Activated CD4-positive, alpha-beta T cell treated with anti-CD3 and anti-CD28 coated beads for 4 hours (primary cell): ENCODE results near the gene ZER1.

Experiments used
- DNase-seq, 2 donors: peaks; one replicate each; pipeline ENCODE4 v3.0.0-alpha.2; 2020

Gene ZER1

DNA sequence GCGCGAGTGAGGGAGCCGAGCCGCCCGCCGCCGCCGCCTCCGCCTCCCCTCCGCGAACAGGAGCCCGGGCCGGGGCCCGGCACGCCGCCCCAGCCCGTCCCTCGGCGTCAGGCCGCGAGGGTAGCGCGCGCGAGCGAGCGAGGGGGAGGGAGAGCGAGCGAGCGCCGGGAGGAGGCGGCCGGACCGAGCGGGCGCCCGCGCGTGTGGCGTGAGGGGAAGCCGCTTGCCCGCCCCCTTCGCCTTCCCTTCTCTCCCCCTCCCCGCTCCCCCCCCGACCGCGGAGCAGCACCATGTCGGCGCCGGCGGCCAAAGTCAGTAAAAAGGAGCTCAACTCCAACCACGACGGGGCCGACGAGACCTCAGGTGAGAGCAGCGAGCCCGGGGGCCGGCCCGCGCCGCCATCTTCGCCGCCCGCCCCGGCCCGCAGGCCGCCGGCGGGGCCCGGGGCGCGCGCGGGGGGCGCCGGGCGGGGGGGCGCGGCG, 82.4 kb downstream of the ZER1 start:
- DNase-seq, result peak in 1 of 2 donors; percentile 55

DNA sequence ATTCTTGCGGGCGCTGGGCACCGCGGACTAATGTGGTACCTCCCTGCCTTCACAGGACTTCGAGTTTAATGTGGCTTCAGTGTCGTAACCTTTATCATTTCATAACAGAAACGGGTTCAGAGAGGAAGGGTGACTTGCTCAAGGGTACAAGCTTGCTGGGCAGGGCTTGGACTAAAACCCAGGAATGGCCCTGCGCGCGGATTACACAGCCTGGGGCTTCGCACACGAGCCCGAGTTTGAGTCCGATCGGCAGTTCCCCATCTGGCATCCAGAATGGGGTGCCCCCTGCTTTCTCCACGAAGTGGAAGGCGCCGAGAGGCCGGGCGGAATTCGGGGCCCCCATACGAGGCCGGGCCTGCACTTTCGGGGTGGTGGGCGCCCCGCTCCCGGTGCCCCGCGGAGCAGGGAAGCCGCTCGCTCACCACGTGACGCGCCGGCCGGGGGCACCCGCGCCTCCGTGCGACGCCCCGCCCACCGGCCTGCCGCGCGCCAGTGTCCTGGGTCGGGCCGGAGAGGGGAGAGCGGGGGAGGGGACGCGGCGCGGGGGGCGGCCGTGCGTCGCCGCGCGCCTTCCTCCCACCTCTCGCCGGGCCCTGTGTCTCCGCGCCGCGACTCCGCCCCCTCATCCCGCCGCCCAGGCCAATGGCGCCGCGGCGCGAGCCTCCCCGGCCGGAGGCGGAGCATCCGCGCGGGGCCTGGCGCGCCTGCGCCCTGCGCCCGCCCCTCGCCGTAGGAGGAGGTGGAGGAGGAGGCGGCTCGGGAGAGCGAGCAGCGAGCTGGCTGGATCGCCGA, 83.0 kb downstream of the ZER1 start, which contains the start of gene SET:
Gene SET, plus strand, starts transcription at position 722 of the 792 bp plus-strand sequence. CDS start 361 bp downstream, outside the sequence.
- DNase-seq, result peak; percentile 90 to 93

- DNase-seq, result no peak
These were observed 84.3 kb downstream of the ZER1 start for GRCh38 chr9:128687453-128687852.

- DNase-seq, result peak; percentile 39 to 43
These were observed 85.9 kb downstream of the ZER1 start for GRCh38 chr9:128685636-128686489.

GRCh38 chr9:128684325-128685199, 87.2 kb downstream of the ZER1 start:
- peak; percentile 65 to 70 for DNase-seq

DNA sequence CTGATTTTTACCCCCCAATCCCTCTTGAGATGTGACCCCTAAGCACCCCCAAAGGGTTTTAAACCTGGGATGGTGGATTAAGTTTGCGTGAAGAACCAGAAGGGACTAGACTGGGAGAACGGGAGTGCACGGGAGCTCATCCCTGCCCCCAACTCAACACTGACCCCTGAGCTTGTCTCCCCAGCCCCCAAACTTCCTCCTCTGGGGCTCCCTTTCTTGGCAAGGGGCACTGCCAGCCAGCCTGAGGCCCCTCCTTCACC, 87.7 kb downstream of the ZER1 start:
- no peak for DNase-seq

DNA sequence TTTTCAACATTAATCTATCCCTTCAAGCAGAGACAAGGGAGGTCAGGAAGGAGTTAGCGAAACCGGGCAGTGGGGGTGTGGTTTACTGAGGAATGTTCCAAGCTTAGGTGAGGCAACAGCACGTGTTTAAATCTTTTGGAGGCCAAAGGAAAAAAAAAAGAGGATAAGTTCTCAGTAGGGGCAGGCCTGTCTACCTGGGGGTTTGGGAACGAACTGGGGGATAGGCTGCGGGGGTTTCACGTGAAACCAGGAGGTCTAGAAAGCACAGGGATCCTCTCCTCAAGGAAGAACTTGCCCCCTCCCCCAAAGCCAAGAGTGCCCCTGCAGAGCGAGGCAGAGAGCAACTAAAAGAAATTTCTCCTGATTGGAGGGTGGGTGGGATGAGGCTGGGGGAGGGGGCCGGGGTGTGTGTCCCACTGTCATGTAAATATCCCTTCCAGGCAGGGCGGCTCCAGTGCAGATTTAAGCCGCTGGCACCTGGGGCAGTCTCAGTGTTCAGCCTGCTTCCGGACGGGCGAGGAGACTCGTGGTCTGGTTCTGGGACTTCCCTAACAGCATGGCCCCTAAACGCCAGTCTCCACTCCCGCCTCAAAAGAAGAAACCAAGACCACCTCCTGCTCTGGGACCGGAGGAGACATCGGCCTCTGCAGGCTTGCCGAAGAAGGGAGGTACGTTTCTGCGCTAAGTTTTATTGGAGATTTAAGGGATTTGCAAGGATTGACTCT, 88.2 kb downstream of the ZER1 start:
- no peak for DNase-seq
